WTC11 (cell line): Measurements from ENCODE around the gene ADCY3. TPM values are rescaled to one million over a fixed set of nuclear protein-coding genes. Genes with fewer than 3 reads are reported as not detected.

Source experiments
- ATAC-seq: fragments of 200-7000 bp; cut with Tn5 transposase; 2 replicates; pipeline ENCODE4 v1.10.0; 2021; ENCODE audit warnings: mild to moderate bottlenecking, moderate library complexity
- CTCF ChIA-PET: fragments of 300-600 bp; sonication (Branson Sonifier 250); formaldehyde crosslinking; loops from one replicate; lab custom pipeline; 2021; ENCODE audit warnings: antibody characterized with exemption; lab: Charles Lee
- POLR2A ChIA-PET: fragments of 350-600 bp; sonication (Branson Sonifier 250); formaldehyde crosslinking; loops from one replicate; lab custom pipeline; 2021; ENCODE audit warnings: antibody characterized with exemption; lab: Charles Lee
- DNase-seq: peaks from one replicate; pipeline ENCODE4 v3.0.0; 2021; ENCODE audit warnings: low spot score
- H3K27ac Mint-ChIP-seq: 2 replicates; pipeline ENCODE4 v1.8.0; 2021; ENCODE audit warnings: mixed read lengths
- H3K27me3 Mint-ChIP-seq: 2 replicates; pipeline ENCODE4 v1.8.0; 2021; ENCODE audit warnings: low read depth, mild to moderate bottlenecking, moderate library complexity, mixed read lengths
- H3K36me3 Mint-ChIP-seq: 2 replicates; pipeline ENCODE4 v1.8.0; 2021; ENCODE audit warnings: mixed read lengths
- H3K4me1 Mint-ChIP-seq: 2 replicates; pipeline ENCODE4 v1.8.0; 2022; ENCODE audit warnings: mixed read lengths
- H3K4me3 Mint-ChIP-seq: 2 replicates; pipeline ENCODE4 v1.8.0; 2021; ENCODE audit warnings: mild to moderate bottlenecking, moderate library complexity, mixed read lengths
- H3K9me3 Mint-ChIP-seq: 2 replicates; pipeline ENCODE4 v1.8.0; 2021; ENCODE audit warnings: mixed read lengths
- AFF4 ChIP-seq: sonication (generic); formaldehyde crosslinking; IDR thresholded peaks from 2 replicates; pipeline ENCODE4 v1.8.1; 2023; ENCODE audit warnings: mild to moderate bottlenecking, missing genetic modification reagents, borderline replicate concordance
- E2F4 ChIP-seq: sonication (generic); formaldehyde crosslinking; IDR thresholded peaks from 2 replicates; pipeline ENCODE4 v1.8.1; 2022; ENCODE audit warnings: low read depth, mild to moderate bottlenecking, moderate library complexity, missing genetic modification reagents, borderline replicate concordance
- ELF4 ChIP-seq: sonication (generic); formaldehyde crosslinking; IDR thresholded peaks from 2 replicates; pipeline ENCODE4 v1.8.1; 2022; ENCODE audit warnings: low read depth, mild to moderate bottlenecking, moderate library complexity, missing genetic modification reagents
- HMGA2 ChIP-seq: fragments of 250-450 bp; sonication (Bioruptor Pico); IDR thresholded peaks from 2 replicates; pipeline ENCODE4 v1.4.0; 2021; ENCODE audit warnings: mild to moderate bottlenecking, moderate library complexity
- KAT7 ChIP-seq: sonication (generic); formaldehyde crosslinking; IDR thresholded peaks from 2 replicates; pipeline ENCODE4 v1.8.1; 2023; ENCODE audit warnings: missing genetic modification reagents, mild to moderate bottlenecking, borderline replicate concordance
- MAX ChIP-seq: sonication (generic); formaldehyde crosslinking; IDR thresholded peaks from 2 replicates; pipeline ENCODE4 v1.8.0; 2022; ENCODE audit warnings: mild to moderate bottlenecking, missing genetic modification reagents
- NR1H2 ChIP-seq: sonication (generic); formaldehyde crosslinking; IDR thresholded peaks from 2 replicates; pipeline ENCODE4 v1.9.0; 2021; ENCODE audit warnings: mild to moderate bottlenecking, moderate library complexity, missing genetic modification reagents
- SMAD3 ChIP-seq: sonication (generic); formaldehyde crosslinking; IDR thresholded peaks from 2 replicates; pipeline ENCODE4 v1.8.0; 2022; ENCODE audit warnings: missing genetic modification reagents, mild to moderate bottlenecking, borderline replicate concordance
- STAT6 ChIP-seq: sonication (generic); formaldehyde crosslinking; conservative IDR thresholded peaks from 2 replicates; pipeline ENCODE4 v1.8.1; 2023; ENCODE audit warnings: mild to moderate bottlenecking, low read depth, missing genetic modification reagents, moderate library complexity
- USF1 ChIP-seq: sonication (generic); formaldehyde crosslinking; IDR thresholded peaks from 2 replicates; pipeline ENCODE4 v1.8.0; 2022; ENCODE audit warnings: mild to moderate bottlenecking, missing genetic modification reagents
- USF2 ChIP-seq: sonication (generic); formaldehyde crosslinking; IDR thresholded peaks from 2 replicates; pipeline ENCODE4 v1.8.1; 2023; ENCODE audit warnings: mild to moderate bottlenecking, missing genetic modification reagents, moderate library complexity
- ZNF317 ChIP-seq: sonication (generic); formaldehyde crosslinking; IDR thresholded peaks from 2 replicates; pipeline ENCODE4 v1.8.1; 2023; ENCODE audit warnings: low read depth, mild to moderate bottlenecking, moderate library complexity, missing genetic modification reagents, borderline replicate concordance
- ZNF423 ChIP-seq: fragments of 250-450 bp; sonication (Bioruptor Pico); IDR thresholded peaks from 2 replicates; pipeline ENCODE4 v2.1.2; 2022; ENCODE audit warnings: mild to moderate bottlenecking, moderate library complexity
- total RNA-seq: library from RNA; stranded (reverse); gene quantifications from 3 replicates; pipeline ENCODE4 v1.2.3, GENCODE V29; 2021
- TF ChIP-seq, protein P1 (sequence below): sonication (generic); formaldehyde crosslinking; IDR thresholded peaks from 2 replicates; pipeline ENCODE4 v1.8.1; 2023; ENCODE audit warnings: mild to moderate bottlenecking, missing genetic modification reagents
- TF ChIP-seq, protein P2 (sequence below): sonication (generic); formaldehyde crosslinking; IDR thresholded peaks from 2 replicates; pipeline ENCODE4 v1.8.0; 2023; ENCODE audit warnings: missing genetic modification reagents
- TF ChIP-seq, protein P3 (sequence below): sonication (generic); formaldehyde crosslinking; IDR thresholded peaks from 2 replicates; pipeline ENCODE4 v1.8.0; 2023; ENCODE audit warnings: mild to moderate bottlenecking, missing genetic modification reagents

ADCY3 gene
- total RNA-seq, 1 experiment from 2014 or later, result 37.1 TPM

- H3K4me3 Mint-ChIP-seq, result no peak overlapping the region
- DNase-seq (no peak), ATAC-seq (no peak)
- H3K36me3 Mint-ChIP-seq, result peaks cover 26% of the 10 kb centered on the region
- TF ChIP-seq USF2 (CRISPR knock-in tag), result no peak
- TF ChIP-seq STAT6 (CRISPR knock-in tag), result no peak
- TF ChIP-seq E2F4 (CRISPR knock-in tag), result no peak
- TF ChIP-seq NR1H2, result no peak
- TF ChIP-seq HMGA2 (CRISPR knock-in tag), result no peak
- TF ChIP-seq, protein P1, sequence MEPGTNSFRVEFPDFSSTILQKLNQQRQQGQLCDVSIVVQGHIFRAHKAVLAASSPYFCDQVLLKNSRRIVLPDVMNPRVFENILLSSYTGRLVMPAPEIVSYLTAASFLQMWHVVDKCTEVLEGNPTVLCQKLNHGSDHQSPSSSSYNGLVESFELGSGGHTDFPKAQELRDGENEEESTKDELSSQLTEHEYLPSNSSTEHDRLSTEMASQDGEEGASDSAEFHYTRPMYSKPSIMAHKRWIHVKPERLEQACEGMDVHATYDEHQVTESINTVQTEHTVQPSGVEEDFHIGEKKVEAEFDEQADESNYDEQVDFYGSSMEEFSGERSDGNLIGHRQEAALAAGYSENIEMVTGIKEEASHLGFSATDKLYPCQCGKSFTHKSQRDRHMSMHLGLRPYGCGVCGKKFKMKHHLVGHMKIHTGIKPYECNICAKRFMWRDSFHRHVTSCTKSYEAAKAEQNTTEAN (CRISPR knock-in tag), result no peak
- TF ChIP-seq SMAD3 (CRISPR knock-in tag), result no peak
- no peak for TF ChIP-seq AFF4 (CRISPR knock-in tag)
- TF ChIP-seq, protein P2, sequence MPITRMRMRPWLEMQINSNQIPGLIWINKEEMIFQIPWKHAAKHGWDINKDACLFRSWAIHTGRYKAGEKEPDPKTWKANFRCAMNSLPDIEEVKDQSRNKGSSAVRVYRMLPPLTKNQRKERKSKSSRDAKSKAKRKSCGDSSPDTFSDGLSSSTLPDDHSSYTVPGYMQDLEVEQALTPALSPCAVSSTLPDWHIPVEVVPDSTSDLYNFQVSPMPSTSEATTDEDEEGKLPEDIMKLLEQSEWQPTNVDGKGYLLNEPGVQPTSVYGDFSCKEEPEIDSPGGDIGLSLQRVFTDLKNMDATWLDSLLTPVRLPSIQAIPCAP (CRISPR knock-in tag), result no peak
- TF ChIP-seq ZNF423, result no peak
- TF ChIP-seq ELF4 (CRISPR knock-in tag), result no peak
- TF ChIP-seq ZNF317 (CRISPR knock-in tag), result no peak
- TF ChIP-seq, protein P3, sequence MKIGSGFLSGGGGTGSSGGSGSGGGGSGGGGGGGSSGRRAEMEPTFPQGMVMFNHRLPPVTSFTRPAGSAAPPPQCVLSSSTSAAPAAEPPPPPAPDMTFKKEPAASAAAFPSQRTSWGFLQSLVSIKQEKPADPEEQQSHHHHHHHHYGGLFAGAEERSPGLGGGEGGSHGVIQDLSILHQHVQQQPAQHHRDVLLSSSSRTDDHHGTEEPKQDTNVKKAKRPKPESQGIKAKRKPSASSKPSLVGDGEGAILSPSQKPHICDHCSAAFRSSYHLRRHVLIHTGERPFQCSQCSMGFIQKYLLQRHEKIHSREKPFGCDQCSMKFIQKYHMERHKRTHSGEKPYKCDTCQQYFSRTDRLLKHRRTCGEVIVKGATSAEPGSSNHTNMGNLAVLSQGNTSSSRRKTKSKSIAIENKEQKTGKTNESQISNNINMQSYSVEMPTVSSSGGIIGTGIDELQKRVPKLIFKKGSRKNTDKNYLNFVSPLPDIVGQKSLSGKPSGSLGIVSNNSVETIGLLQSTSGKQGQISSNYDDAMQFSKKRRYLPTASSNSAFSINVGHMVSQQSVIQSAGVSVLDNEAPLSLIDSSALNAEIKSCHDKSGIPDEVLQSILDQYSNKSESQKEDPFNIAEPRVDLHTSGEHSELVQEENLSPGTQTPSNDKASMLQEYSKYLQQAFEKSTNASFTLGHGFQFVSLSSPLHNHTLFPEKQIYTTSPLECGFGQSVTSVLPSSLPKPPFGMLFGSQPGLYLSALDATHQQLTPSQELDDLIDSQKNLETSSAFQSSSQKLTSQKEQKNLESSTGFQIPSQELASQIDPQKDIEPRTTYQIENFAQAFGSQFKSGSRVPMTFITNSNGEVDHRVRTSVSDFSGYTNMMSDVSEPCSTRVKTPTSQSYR (CRISPR knock-in tag), result no peak
- no peak for TF ChIP-seq KAT7 (CRISPR knock-in tag)
- no peak for TF ChIP-seq USF1 (CRISPR knock-in tag)
- TF ChIP-seq MAX (CRISPR knock-in tag), result no peak
- H3K27me3 Mint-ChIP-seq, result no peaks in the 10 kb centered on the region; the same call in none of the 2 replicates
- ChIA-PET POLR2A (no interaction called here), CTCF (no interaction called here)
- peaks cover 13% of the 10 kb centered on the region for H3K4me1 Mint-ChIP-seq
- peaks cover 21% of the 10 kb centered on the region for H3K9me3 Mint-ChIP-seq
- peak overlapping the region; percentile 70 for H3K27ac Mint-ChIP-seq
Measured at GRCh38 chr2:24842081-24843050, 77.7 kb downstream of the ADCY3 start.
